ENCODE results near the gene GPR62.
"Not testable (repeated sequence)": the region's sequence is repeated elsewhere in the genome, so short reads cannot be mapped to it uniquely, and the experiment has no call there.

The GPR62 gene

DNA sequence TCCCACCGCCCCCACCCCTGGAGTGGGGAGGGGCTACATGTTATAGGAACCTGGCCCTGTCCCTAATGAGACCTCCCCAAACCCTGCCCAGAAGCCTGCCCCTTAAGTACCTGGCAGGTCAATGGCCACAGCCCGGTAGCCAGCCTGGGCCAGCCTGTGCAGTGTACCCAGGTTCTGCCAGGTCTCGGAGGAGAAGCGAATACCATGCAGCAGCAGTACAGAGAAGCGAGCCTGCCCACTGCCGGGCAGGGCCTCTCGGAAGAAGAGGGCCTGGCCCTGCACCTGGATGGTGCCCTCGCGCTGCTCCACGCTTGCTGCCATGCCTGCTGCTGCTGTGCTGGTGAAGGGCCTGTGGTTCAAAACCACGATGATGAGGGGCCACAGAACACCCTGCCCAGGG lies 16.2 kb downstream of the GPR62 start:
- DNase-seq, result no peak

DNA sequence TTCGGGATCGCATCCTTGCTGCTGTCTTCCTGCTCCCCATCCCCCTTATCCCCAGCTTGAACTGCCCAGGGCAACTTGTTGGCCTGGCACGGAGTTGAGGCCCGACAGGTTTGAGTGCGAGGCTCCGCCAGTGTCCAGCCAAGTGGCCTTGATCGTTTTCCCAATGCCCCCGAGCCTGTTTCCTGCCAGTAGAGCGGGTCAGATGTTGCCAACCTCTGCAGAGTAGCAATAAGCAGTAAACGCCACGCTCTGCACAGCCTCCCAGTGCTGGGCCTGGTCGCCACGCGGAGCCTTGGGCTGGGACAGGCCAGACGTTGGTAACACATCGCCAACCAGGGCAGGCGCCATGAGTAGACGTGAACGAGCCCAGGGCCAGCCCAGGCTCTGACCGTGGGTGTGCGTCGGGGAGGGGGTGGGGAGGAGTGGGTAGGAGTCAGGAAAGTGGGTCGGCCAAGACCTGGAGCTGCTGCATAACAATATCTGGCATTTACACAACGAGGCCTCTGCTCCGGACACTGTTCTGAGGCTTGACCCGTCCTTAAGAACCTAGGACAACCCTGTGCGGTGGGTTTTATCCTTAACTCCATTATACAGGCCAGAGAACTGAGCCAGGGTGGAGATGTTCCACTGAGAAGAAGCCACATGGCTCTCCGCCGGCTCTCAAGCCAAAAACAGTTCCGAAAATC lies 19.2 kb downstream of the GPR62 start:
- no peak for DNase-seq

DNA sequence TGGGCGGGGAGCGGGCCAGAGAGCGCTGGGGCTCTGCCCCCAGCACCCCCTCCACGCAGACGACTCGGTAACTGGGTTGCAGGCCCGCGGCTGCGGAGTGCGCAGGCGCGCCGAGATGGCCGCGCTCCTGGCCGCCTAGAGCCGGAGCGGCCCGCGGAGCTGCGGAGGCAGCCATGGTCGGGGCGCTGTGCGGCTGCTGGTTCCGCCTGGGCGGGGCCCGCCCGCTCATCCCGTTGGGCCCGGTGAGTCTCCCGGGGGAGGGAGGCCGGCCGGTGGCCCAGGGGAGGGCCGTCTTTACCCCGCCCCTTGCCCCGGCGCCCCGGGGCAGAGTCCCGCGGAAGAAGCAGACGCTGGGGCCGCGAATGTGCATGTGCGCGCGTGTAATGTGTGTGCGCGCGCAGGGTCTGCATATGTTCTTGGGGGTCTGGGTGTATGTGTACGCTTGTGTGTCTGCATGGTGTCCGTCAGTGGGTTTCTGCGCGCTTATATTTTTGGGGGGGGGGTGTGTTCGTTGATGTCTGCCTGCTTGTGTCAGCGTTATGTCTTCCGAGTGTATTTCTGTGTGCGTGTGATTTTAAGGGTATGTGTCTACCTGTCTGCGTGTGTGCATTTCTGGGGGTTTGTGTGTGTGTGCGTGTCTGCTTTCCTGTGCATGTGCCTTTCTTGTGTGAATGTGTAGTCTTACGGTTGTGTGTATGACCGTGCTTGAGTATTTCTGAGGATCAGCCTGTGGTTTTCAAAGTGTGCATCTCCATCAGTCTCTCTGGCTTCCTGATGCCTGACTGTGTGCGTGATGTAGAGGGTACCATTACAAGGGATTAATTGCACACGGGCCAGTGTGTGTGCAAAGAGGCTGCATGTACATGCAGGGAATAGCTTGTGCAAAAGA lies 20.0 kb downstream of the GPR62 start, which contains the start of gene ABHD14A:
Gene ABHD14A (plus strand): TSS at position 102 of the 889 bp plus-strand sequence. CDS start 72 bp downstream, at position 174.
- DNase-seq, result no peak

DNA sequence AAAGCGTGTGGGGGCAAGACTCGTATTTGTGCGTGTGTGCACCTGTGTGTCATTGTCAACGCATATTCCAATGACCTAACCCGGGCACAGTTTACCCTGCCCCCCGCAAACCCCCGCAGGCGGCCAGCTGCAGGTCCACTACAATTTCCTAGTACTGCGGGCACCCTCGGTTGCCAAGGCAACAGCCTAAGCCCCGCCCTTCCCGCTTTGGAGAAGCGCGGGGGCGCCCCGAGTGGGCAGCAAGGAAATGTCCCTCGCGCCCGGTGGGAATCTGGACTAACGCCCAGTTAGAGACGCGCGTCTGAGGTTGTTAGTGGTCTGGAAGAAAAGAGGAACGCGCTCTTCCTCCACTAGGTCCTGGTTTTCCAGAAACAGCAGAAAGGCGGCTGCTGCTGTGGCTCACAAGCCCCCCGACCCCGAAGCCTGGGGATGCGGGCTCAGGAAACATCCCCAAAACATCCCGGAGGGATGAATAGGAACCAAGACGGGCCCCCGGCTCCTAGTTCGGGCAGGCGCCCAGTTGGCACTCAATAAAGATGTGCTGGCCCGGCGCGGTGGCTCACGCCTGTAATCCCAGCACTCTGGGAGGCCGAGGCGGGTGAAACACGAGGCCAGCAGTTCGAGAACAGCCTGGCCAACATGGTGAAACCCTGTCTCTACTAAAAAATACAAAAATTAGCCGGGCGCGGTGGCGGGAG lies 20.8 kb downstream of the GPR62 start:
- DNase-seq, result no peak

DNA sequence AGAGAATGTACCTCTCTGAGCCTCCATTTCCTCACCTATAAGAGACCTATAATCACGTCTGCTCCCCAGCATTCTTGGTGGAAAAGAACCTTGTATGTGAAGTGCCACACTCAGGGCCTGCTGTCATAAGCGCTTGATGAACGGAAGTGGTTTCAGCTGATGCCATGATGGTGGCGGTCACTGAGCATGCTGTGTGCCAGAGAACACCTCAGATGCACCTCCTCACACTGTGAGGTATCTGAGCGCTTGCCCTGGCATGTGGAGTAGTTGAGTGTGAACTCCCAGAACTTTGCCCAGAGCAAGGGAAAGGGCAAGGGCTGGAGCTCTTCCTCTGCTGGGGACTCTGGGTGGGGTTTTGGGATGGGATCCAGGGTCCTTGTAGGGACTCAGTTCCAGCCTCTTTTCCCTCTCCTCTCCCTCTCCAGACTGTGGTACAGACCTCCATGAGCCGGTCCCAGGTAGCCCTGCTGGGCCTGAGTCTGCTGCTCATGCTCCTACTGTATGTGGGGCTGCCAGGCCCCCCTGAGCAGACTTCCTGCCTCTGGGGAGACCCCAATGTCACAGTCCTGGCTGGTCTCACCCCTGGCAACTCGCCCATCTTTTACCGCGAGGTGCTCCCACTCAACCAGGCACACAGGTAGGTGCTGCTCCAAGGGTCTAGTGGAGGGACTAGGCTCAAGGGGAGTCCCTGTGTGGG lies 22.4 kb downstream of the GPR62 start:
- no peak for DNase-seq

DNA sequence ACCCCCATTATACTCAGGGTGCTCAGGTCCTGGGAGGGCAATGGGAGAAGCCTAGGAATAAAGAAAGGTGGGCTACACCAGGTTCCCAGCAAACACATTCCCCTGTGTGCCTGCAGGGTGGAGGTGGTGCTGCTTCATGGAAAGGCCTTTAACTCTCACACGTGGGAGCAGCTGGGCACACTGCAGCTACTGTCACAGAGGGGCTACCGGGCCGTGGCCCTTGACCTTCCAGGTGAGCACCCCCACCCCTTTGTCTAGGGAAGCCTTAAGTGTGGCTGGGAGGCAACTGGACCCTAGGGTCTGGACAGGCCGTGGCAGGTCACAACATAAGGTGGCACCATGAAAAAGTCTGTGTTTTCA lies 22.9 kb downstream of the GPR62 start:
- DNase-seq, result no peak

DNA sequence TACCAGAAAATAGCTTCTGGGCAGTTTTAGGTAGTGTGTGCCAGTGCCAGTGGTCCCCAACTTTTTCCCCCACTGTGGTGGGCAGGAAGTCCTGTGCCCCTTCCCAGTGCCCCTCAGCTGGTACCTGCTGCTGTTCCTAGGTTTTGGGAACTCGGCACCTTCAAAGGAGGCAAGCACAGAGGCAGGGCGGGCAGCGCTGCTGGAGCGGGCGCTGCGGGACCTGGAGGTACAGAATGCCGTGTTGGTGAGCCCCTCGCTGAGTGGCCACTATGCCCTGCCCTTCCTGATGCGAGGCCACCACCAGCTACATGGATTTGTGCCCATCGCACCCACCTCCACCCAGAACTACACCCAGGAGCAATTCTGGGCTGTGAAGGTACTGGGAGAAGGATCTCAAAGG lies 25.1 kb downstream of the GPR62 start:
- no peak for DNase-seq

DNA sequence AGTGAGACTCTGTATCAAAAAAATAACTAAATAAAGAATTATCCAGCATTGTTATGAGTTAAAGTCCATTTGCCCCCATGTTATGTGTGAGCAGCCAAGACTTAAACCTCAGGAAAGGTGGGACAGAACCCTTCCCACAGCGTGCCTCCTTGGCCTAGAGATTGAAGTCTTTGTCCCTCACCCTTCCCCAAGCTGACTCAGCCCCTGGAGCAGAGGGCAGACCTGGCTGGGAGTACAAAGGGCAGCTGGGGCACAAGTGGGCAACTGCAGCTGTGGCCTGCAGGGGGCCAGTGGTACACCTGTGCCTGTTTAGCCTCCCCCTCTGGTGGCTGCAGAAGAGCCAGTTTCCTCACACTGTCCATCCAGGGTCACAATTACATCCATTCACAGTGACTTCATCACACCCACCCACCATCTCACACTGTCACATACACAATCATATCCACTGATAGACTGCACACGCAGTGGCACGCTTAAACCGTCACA lies 27.2 kb downstream of the GPR62 start:
- DNase-seq, result no peak

DNA sequence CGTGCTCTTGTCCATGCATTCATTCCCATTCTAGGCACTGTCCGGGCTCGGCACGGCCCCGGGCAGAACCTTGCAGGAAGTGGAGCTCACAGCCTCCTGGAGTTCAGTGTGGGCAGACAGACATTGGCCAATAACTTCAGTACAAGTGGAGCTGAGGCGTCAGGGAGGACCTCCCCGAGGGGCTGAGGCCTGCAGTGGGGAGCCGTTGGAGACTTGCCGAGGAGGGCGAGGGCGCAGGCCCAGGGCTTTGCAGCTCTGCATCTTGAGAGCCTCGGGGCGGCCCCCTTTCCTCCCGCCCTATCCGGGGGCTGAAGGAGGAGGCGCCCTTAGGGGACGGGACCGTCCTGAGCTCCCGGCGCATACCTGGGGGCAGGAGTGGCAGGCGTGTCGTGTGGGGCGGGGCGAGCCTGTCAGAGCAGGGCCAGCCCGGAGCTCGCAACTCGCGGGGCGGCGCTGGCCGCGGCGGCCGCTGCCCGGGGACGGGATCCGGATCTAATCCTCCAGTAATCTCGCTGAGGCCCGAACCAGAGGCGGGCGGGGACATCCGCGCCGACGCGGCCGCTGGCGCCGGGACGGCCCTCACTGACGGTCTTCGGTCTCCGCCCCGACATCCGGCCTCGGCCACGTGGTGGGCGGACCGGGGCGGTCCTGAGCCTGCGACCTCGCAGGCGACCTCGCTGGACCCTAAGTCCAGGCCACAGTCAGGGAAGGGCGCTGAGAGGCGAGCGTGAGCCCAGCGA lies 27.8 kb downstream of the GPR62 start, which contains the start of gene ACY1:
Gene ACY1 (plus strand): TSS at position 698 of the 740 bp plus-strand sequence. CDS start 530 bp downstream, outside the sequence.
- DNase-seq, result peak in 1 of 2 experiments; percentile 18

DNA sequence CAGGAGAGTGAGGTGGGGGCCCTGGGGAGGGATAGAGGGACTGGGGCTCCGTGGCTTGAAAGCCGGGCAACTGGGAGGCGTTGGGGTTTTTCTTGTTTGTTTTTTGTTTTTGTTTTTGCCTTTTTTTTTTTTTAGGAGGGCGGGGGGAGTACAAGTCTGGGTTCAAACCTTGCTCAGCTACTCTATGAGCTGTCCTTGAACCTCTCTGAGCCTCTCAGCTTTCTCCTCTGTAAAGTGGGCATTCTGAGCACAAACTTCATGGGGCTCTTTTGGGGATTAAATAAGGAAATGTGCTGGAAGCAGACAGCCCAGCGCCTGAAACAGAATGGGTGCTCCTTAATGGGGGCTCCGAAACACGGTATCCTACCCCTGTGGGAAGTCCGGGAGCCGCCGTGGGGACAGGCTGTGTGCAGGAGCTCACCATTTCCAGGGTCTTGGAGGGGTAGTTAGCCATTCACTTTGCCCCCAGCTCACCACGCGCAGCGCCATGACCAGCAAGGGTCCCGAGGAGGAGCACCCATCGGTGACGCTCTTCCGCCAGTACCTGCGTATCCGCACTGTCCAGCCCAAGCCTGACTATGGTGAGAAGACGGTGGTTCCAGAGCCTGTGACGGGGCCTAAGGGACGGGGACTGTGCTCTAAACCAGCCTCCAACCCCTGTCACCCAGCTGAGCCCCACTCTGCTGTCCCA lies 28.5 kb downstream of the GPR62 start:
- no peak for DNase-seq

DNA sequence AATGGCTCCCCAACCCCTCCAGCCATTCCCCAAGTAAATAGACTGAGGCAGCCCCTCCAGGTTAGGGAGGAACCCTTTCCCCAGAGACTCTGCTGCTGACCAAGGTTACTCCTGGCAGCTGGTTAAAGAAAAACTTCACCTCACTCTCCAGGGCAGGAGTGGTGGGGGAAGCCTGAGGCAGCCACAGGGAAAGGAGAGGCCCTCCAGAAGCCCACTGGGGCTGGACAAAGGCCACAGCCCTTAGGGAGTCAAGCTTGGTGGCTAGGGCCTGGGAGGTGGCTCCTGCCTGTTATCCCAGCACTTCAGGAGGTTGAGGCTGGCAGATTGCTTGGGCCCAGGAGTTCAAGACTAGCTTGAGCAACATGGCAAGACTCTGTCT lies 29.1 kb downstream of the GPR62 start:
- DNase-seq, result no peak

DNA sequence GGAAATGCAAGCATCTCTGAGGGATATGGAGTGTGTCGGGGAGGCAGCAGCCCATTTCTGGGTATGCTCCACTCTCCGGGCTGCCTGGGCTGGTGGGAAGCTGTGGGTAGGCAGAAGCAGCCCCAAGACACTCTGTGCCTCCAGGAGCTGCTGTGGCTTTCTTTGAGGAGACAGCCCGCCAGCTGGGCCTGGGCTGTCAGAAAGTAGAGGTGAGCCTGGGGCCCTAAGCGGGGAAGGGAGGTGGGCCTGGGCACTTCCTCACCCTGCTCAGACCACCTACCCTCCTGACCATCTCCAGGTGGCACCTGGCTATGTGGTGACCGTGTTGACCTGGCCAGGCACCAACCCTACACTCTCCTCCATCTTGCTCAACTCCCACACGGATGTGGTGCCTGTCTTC lies 29.9 kb downstream of the GPR62 start:
- DNase-seq, result no peak

DNA sequence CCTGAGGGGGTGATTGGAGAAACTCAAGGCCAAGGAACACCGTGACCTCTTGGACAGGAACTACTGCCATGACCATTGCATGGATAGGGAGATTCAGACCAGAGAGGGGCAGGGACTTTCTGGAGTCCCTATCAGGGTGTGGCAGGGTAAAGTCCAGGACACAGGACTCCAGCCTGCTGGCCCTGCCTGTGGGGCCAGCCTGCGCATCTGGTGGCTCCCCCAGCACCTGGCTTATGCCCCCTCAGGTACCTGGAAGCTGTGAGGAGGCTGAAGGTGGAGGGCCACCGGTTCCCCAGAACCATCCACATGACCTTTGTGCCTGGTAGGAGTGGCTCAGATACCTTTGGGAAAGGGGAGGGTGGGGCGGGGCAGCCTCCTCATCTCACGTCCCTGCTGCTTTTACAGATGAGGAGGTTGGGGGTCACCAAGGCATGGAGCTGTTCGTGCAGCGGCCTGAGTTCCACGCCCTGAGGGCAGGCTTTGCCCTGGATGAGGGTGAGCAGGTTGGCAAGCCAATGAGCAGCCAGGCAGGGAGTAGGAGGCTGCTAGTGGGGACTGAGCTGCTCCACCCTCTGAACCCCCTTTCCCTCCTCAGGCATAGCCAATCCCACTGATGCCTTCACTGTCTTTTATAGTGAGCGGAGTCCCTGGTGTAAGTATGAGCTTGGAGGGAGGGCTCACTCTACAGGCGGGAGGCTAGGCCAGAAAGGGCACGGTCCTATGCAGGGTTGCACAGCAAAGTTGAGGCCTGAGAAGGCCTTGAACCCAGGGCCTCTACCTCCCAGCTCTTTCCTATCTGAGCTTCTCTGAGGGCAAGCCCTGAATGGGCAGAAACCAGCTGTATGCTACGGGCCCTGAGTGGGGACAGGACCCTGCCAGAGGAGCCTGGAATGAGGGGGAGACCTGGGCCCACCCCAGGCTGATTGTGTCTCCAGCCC lies 31.1 kb downstream of the GPR62 start:
- no peak for DNase-seq

DNA sequence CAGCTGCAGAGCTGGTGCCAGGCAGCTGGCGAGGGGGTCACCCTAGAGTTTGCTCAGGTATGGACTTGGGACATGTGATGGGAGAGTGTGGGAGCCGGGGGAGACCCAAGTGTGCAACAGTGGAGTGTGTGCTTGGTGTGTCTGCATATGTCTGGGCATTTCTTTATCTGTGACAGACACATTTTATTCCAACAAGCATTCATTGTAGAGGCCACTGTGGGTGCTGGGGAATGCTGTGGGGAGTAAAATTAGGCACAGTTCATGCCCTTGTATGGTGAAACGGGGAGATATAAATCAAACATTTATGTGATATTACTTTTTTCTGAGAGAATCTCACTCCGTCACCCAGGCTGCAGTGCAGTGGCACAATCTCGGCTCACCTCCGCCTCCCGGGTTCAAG lies 32.4 kb downstream of the GPR62 start:
- DNase-seq, result no peak

DNA sequence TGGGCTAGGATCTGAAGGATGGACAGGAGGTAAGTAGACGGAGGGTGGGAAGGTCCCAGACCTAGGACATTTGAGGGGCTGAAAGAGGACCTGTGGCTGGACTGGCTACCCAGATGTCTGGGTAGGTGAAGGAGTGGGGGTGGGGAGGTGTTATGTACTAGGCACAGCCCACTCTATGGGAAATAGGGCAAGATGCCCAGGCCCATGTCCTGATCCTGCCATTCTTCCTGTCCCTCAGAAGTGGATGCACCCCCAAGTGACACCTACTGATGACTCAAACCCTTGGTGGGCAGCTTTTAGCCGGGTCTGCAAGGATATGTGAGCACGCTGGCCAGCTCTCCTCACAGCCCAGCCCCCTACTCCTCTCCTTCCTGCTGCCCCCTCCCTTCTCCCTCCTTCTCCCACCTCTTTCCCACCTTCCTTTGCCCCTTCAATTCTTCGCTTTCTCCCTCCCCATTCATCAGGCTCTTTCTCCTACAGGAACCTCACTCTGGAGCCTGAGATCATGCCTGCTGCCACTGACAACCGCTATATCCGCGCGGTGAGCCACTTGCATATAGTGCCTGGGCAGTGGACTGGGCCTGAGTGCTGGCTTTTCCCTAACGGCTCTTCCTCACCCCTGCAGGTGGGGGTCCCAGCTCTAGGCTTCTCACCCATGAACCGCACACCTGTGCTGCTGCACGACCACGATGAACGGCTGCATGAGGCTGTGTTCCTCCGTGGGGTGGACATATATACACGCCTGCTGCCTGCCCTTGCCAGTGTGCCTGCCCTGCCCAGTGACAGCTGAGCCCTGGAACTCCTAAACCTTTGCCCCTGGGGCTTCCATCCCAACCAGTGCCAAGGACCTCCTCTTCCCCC lies 33.3 kb downstream of the GPR62 start:
- no peak for DNase-seq

DNA sequence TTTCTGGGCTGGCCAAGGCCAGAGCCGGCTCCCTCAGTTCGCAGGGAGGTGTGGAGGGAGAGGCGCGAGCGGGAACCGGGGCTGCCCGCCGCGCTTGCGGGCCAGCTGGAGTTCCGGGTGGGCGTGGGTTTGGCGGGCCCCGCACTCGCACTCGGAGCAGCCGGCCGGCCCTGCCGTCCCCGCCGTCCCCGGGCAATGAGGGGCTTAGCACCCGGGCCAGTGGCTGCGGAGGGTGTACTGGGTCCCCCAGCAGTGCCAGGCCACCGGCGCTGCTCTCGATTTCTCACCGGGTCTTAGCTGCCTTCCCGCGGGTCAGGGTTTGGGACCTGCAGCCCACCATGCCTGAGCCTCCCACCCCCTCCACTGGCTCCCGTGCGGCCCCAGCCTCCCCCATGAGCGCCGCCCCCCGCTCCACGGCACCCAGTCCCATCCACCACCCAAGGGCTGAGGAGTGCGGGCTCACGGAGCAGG lies 35.4 kb downstream of the GPR62 start:
- not testable (repeated sequence) for DNase-seq

DNA sequence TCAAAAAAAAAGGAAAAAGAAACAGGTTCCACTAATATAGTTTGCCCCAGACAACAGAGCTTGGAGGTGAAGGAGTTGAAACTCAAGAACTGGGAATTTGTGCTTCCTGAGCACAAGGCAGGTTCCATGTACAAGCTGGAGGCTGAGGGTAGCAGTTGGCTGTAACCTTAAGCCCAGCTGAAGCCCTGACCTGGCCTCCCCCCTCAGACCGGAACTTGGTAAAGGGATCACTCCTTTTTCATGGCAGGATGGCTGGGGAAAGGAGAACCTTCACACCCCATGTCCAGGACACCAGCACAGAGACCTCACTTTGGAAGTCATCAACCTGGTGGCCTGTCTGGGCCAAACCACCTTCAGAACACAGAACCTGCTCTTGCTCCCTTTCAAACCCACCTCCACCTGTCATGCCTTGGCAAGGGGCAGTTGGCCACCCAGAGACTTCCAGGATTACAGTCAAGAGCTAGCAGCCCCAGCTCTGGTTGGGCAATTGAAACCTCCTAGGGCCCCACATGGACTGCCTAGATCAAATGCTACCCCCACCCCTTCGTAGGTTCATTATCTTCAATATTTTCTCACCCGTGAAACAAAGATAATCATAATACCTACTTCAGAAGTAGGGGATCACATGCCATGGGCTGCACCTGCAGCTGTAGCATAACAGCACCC lies 37.0 kb downstream of the GPR62 start:
- no peak for DNase-seq

DNA sequence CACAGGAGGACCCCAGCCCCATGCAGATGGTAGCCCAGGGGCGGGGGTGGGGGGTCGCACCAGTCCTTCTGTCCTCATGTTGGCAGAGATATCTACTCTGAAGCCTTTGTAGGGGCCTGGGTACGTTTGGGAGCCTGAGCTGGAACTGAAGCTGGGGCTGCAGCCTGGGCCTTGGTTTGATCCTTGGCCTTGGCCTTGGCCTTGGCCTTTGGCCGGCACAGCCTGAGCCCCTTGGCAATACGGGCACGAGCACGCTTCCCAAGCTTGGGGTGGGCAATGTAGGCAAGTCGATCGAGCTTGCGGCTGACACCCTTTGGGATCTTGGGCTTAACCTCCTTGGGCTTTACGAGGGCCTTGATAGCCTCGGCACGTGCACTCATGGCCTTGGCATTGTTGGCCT lies 38.5 kb downstream of the GPR62 start:
- DNase-seq, result not testable (repeated sequence)
